HL-60 (cell line): ENCODE results near the gene ZIC5.

Experiments used
- CTCF ChIP-seq: IDR thresholded peaks from one replicate; pipeline ENCODE4 v1.5.1; 2011; ENCODE audit warnings: low read length, control low read depth, inconsistent platforms; ENCODE audit not compliant: insufficient read depth
- GABPA ChIP-seq: IDR thresholded peaks from 2 replicates; pipeline ENCODE4 v1.6.1; 2012; ENCODE audit warnings: low read depth
- REST ChIP-seq: IDR thresholded peaks from 2 replicates; pipeline ENCODE4 v1.6.1; 2012; ENCODE audit warnings: low read depth; ENCODE audit not compliant: insufficient replicate concordance

GRCh38 chr13:99993660-99994637 lies 22.4 kb upstream of the ZIC5 start:
- no peak for TF ChIP-seq GABPA
- no peak for TF ChIP-seq CTCF
- no peak for TF ChIP-seq REST
